DOHH2 (cell line): ENCODE data around the gene EHMT1.
"Not testable (repeated sequence)": the region's sequence is repeated elsewhere in the genome, so short reads cannot be mapped to it uniquely, and the experiment has no call there.

Experiments
- EZH2phosphoT487 ChIP-seq: fragments of 200-600 bp; sonication (generic); IDR thresholded peaks from 2 replicates; pipeline ENCODE4 v1.6.1; 2017; ENCODE audit warnings: borderline replicate concordance, mild to moderate bottlenecking, antibody characterized with exemption, low read length, moderate library complexity, mixed read lengths
- TF ChIP-seq, protein P1 (sequence below): fragments of 200-600 bp; sonication (generic); IDR thresholded peaks from one replicate; pipeline ENCODE4 v1.5.1; 2014; ENCODE audit warnings: antibody characterized with exemption, mild to moderate bottlenecking, low read depth, low read length; ENCODE audit not compliant: poor library complexity, severe bottlenecking

DNA sequence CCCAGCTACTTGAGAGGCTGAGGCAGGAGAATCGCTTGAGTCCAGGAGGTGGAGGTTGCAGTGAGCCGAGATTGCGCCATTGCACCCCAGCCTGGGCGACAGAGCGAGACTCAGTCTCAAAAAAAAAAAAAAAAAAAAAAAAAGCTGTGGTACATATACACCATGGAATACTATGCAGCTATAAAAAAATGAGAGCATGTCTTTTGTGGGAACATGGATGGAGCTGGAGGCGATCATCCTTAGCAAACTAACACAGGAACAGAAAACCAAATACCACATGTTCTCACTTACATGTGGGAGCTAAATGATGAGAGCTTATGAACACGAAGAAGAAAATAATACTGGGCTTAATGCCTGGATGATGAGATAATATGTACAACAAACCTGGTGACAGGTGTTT, 22.2 kb upstream of the EHMT1 start:
- TF ChIP-seq, protein P1, sequence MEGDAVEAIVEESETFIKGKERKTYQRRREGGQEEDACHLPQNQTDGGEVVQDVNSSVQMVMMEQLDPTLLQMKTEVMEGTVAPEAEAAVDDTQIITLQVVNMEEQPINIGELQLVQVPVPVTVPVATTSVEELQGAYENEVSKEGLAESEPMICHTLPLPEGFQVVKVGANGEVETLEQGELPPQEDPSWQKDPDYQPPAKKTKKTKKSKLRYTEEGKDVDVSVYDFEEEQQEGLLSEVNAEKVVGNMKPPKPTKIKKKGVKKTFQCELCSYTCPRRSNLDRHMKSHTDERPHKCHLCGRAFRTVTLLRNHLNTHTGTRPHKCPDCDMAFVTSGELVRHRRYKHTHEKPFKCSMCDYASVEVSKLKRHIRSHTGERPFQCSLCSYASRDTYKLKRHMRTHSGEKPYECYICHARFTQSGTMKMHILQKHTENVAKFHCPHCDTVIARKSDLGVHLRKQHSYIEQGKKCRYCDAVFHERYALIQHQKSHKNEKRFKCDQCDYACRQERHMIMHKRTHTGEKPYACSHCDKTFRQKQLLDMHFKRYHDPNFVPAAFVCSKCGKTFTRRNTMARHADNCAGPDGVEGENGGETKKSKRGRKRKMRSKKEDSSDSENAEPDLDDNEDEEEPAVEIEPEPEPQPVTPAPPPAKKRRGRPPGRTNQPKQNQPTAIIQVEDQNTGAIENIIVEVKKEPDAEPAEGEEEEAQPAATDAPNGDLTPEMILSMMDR, result not testable (repeated sequence)
- TF ChIP-seq EZH2phosphoT487, result not testable (repeated sequence)
